ENCODE results near the gene SUCLA2. TPM values are rescaled to one million over a fixed set of nuclear protein-coding genes. Genes with fewer than 3 reads are reported as not detected.
"Not testable (repeated sequence)": the region's sequence is repeated elsewhere in the genome, so short reads cannot be mapped to it uniquely, and the experiment has no call there.

Gene SUCLA2
- 100 to 1,000 TPM in 3 of 4 donors, 10 to 100 TPM in 1; 88.4 to 116 (median 105) TPM for polyA plus RNA-seq (ENCODE audit: insufficient read length in 4 of 4)

- DNase-seq (ENCODE audit: low read depth in 4 of 4, low spot score in 3 of 4) = peak; percentile 83 to 87 (median 86)
Observed at GRCh38 chr13:48001114-48001881, at the start of gene SUCLA2. Gene SUCLA2 (minus strand): TSS chr13:48001273. CDS start chr13:48001269, 4 bp downstream.

GRCh38 chr13:48050550-48050949, 49.5 kb upstream of the SUCLA2 start:
- no peak for DNase-seq (ENCODE audit: low read depth in 4 of 4, low spot score in 3 of 4)

- no peak for DNase-seq (ENCODE audit: low read depth in 4 of 4, low spot score in 3 of 4)
Observed at GRCh38 chr13:48043789-48044503, 42.9 kb upstream of the SUCLA2 start.

- no peak for DNase-seq (ENCODE audit: low read depth in 4 of 4, low spot score in 3 of 4)
Observed at GRCh38 chr13:48042894-48043293, 41.8 kb upstream of the SUCLA2 start.

GRCh38 chr13:48040896-48041295, 39.8 kb upstream of the SUCLA2 start:
- DNase-seq (ENCODE audit: low read depth in 4 of 4, low spot score in 3 of 4) = no peak

- no peak for DNase-seq (ENCODE audit: low read depth in 4 of 4, low spot score in 3 of 4)
Observed at GRCh38 chr13:48040049-48040448, 39.0 kb upstream of the SUCLA2 start.

DNA sequence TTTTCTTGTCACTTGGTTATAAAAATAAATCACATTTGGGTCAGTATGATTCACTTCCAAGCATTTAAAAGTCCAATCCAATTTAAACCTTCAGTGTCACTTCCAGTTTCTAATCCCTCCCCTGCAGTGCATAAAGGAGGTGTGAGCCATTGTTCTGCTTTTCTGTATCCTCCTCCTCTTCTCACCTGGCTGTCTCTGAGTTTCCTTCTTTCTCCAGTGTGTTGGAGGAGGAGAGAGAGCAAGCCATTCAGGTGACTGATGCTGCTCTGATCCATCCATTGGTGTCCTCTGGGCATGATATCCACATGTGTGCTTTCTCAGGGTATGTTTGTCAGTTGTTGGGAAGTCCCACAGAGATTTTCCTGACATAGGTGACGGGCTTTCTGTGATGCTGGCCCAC, 37.7 kb upstream of the SUCLA2 start:
- no peak for DNase-seq (ENCODE audit: low read depth in 4 of 4, low spot score in 3 of 4)

GRCh38 chr13:48037346-48038173, 36.5 kb upstream of the SUCLA2 start, which contains the start of gene NUDT15:
Gene NUDT15 (plus strand): TSS chr13:48037726. CDS start chr13:48037747, 21 bp downstream.
- peak; percentile 94 to 98 (median 95) for DNase-seq (ENCODE audit: low read depth in 4 of 4, low spot score in 3 of 4)

DNA sequence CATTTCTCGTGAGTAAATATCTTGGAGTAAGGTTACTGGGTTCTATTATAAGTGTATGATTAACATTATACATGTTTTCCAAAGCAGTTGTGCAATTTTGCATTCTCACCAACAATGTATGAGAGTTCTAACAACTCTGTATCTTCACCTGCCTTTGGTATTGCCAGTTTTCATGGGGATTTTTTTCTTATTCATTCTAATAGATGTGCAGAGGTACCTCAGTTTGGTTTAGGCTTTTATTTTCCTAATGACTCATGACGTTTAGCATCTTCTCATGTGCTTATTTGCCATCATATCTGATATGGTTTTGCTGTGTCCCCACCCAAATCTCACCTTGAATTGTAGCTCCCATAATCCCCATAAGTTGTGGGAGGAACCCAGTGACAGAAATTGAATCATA, 28.8 kb upstream of the SUCLA2 start:
- no peak for DNase-seq (ENCODE audit: low read depth in 4 of 4, low spot score in 3 of 4)

GRCh38 chr13:48028066-48028465, 27.0 kb upstream of the SUCLA2 start:
- DNase-seq (ENCODE audit: low read depth in 4 of 4, low spot score in 3 of 4) = no peak

DNA sequence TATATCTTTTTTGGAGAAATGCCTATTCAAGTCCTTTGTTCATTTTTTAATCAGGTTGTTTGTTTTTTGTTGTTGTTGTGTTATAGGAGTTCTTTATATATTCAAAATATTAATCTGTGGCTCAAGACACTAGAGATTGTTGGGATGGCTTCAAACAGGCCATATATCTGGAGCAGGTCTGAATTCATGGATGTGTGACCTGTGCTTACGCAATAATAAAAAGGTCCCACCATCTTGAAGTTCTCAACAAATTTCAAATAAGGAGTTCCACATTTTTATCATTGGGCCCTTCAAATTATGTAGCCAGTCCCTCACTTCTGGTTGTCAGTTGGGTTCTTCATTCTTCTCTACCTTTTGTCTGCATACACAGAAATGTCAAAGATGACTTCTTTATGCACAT, 18.7 kb upstream of the SUCLA2 start:
- no peak for DNase-seq (ENCODE audit: low read depth in 4 of 4, low spot score in 3 of 4)

- no peak for DNase-seq (ENCODE audit: low read depth in 4 of 4, low spot score in 3 of 4)
Observed at GRCh38 chr13:48018637-48019036, 17.6 kb upstream of the SUCLA2 start.

DNA sequence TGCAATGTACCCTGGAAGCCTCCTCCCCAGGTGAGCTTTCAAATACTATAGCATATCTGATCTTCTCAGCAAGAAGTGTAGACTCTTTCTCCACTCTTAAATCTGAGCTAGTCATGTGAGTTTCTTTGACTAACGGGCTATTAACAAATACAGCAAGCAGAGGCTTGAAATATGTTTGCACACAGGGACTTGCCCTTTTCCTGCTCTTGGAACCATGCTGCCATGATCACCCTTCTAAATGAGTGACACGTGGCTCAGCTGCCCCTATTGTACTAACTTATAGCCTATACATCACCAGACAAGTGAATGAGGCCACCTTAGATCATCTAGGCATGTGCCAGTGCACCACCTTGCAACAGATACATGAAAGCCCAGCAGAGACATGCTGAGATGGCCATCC, 13.3 kb upstream of the SUCLA2 start:
- DNase-seq (ENCODE audit: low read depth in 4 of 4, low spot score in 3 of 4) = no peak

- no peak for DNase-seq (ENCODE audit: low read depth in 4 of 4, low spot score in 3 of 4)
Observed at GRCh38 chr13:48012668-48013067, 11.6 kb upstream of the SUCLA2 start.

- DNase-seq (ENCODE audit: low read depth in 4 of 4, low spot score in 3 of 4) = no peak
Observed at GRCh38 chr13:48010698-48011097, 9.6 kb upstream of the SUCLA2 start.

- DNase-seq (ENCODE audit: low read depth in 4 of 4, low spot score in 3 of 4) = no peak
Observed at GRCh38 chr13:48009284-48009683, 8.2 kb upstream of the SUCLA2 start.

DNA sequence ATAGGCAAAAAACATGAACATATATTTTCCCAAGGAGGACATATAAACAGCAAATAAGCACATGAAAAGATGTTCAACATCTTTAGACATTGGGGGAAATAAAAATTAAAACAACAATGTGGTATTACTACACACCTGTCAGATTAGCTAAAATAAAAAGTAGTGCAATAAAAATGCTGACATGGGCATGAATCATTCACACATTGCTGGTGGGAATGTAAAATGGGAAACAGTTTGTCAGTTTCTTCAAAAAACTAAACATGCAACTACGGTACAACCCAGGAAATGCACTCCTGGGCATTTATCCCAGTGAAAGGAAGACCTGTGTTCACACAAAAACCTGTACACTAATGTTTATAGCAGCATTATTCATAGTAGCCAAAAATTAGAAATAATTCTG, 5.3 kb upstream of the SUCLA2 start:
- DNase-seq (ENCODE audit: low read depth in 4 of 4, low spot score in 3 of 4) = no peak

DNA sequence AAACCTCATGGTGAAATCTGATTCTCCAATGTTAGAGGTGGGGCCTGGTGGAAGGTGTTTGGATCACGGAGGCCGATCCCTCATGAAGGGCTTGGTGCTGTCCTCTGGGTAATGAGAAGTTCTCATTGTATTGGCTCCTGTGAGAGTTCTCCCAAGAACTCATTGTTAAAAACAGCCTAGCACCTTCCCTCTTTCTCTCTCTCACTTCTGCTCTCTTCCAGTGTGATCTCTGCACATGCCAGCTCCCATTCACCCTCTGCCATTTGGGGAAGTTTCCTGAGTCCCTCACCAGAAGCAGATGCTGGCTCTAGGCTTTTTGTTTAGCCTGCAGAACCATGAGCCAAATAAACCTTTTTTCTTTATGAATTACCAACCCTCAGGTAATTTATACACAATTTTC, 3.1 kb upstream of the SUCLA2 start:
- no peak for DNase-seq (ENCODE audit: low read depth in 4 of 4, low spot score in 3 of 4)

DNA sequence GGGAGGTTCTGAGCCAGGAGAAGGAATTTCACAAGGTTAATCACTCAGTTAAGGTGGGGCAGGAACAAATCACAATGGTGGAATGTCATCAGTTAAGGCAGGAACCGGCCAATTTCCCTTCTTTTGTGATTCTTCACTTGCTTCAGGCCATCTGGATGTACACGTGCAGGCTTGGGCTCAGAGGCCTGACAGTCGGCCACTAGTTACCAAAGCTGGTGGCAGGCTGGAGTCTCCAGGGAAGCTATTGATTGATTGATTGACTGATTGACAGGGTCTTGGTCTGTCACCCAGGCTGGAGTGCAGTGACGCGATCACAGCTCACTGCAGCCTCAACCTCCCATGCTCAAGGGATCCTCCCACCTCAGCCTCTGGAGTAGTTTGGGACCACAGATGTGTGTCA, 926 bp upstream of the SUCLA2 start:
- not testable (repeated sequence) for DNase-seq (ENCODE audit: low read depth in 4 of 4, low spot score in 3 of 4)

GRCh38 chr13:48000559-48001113, 437 bp downstream of the SUCLA2 start:
- peak in 2 of 4 donors; percentile 1 to 10 for DNase-seq (ENCODE audit: low read depth in 4 of 4, low spot score in 3 of 4)

GRCh38 chr13:47999973-48000372, 1.1 kb downstream of the SUCLA2 start:
- DNase-seq (ENCODE audit: low read depth in 4 of 4, low spot score in 3 of 4) = no peak

All from right renal pelvis (tissue), 4 donors.